IMR-90 (cell line): ENCODE results near the gene FBXL5. TPM values are rescaled to one million over a fixed set of nuclear protein-coding genes. Genes with fewer than 3 reads are reported as not detected.

Source experiments
- ATAC-seq: fragments of 200-7000 bp; cut with Tn5 transposase; 2 replicates; pipeline ENCODE4 v1.9.1; 2020; ENCODE audit warnings: low read depth, mild to moderate bottlenecking, moderate library complexity
- BruUV-seq: library from RNA; stranded (reverse); fragments of 400-500 nt; replicated peaks from 2 replicates; lab custom pipeline; 2021; lab: Mats Ljungman, UMichigan
- CTCF ChIA-PET: fragments of 300-600 bp; formaldehyde crosslinking; extraction: SDS; loops from one replicate; lab custom pipeline; 2021; ENCODE audit warnings: antibody characterized with exemption; lab: Yijun Ruan, JAX
- POLR2A ChIA-PET: fragments of 300-600 bp; sonication (Branson Sonifier 250); formaldehyde crosslinking; loops from one replicate; lab custom pipeline; 2022; ENCODE audit warnings: antibody characterized with exemption; ENCODE audit not compliant: unreplicated experiment; lab: Charles Lee
- DNase-seq: peaks from one replicate; pipeline ENCODE4 v3.0.0; 2013
- H2AFZ ChIP-seq: replicated peaks from 2 replicates; pipeline ENCODE3; 2013; ENCODE audit warnings: low read length, mild to moderate bottlenecking; ENCODE audit not compliant: poor library complexity
- H2AK5ac ChIP-seq: 2 replicates; pipeline ENCODE4 v1.6.1; 2013; ENCODE audit warnings: low read depth, low read length, inconsistent platforms
- H2AK9ac ChIP-seq: replicated peaks from 2 replicates; pipeline ENCODE3; 2013; ENCODE audit warnings: mild to moderate bottlenecking, low read depth, low read length, moderate library complexity; ENCODE audit not compliant: poor library complexity
- H2BK120ac ChIP-seq: 2 replicates; pipeline ENCODE4 v1.6.1; 2013; ENCODE audit warnings: low read depth, low read length, inconsistent platforms
- H2BK15ac ChIP-seq: 3 replicates; pipeline ENCODE4 v1.6.1; 2013; ENCODE audit warnings: low read depth, low read length, inconsistent platforms
- H2BK20ac ChIP-seq: 2 replicates; pipeline ENCODE4 v1.6.1; 2013; ENCODE audit warnings: low read depth, mild to moderate bottlenecking, inconsistent platforms, low read length, moderate library complexity
- H2BK5ac ChIP-seq: 2 replicates; pipeline ENCODE4 v1.6.1; 2013; ENCODE audit warnings: mild to moderate bottlenecking, low read depth, low read length, inconsistent platforms; ENCODE audit not compliant: poor library complexity, severe bottlenecking
- H3K14ac ChIP-seq: replicated peaks from 2 replicates; pipeline ENCODE4 v1.6.1; 2013; ENCODE audit warnings: low read depth, low read length, inconsistent platforms
- H3K18ac ChIP-seq: 2 replicates; pipeline ENCODE4 v1.6.1; 2013; ENCODE audit warnings: low read depth, low read length, control low read depth
- H3K23ac ChIP-seq: 2 replicates; pipeline ENCODE4 v1.6.1; 2013; ENCODE audit warnings: low read depth, low read length, inconsistent platforms
- H3K27ac ChIP-seq: 2 replicates; pipeline ENCODE4 v1.5.1; 2013; ENCODE audit warnings: mild to moderate bottlenecking, control low read depth, low read length; ENCODE audit not compliant: insufficient read depth
- H3K27me3 ChIP-seq: 2 replicates; pipeline ENCODE4 v1.6.1; 2013; ENCODE audit warnings: low read length; ENCODE audit not compliant: control insufficient read depth, insufficient read depth
- H3K36me3 ChIP-seq: 2 replicates; pipeline ENCODE4 v1.6.1; 2013; ENCODE audit warnings: low read length, mixed read lengths; ENCODE audit not compliant: control insufficient read depth, insufficient read depth
- H3K4ac ChIP-seq: 2 replicates; pipeline ENCODE4 v1.6.1; 2013; ENCODE audit warnings: low read depth, low read length, inconsistent platforms
- H3K4me1 ChIP-seq: 2 replicates; pipeline ENCODE4 v1.6.1; 2013; ENCODE audit warnings: low read length, mixed read lengths; ENCODE audit not compliant: control insufficient read depth, insufficient read depth
- H3K4me2 ChIP-seq: 2 replicates; pipeline ENCODE4 v1.6.1; 2013; ENCODE audit warnings: low read depth, mild to moderate bottlenecking, control low read depth, low read length, moderate library complexity
- H3K4me3 ChIP-seq: 2 replicates; pipeline ENCODE4 v1.5.1; 2013; ENCODE audit warnings: low read depth, mild to moderate bottlenecking, control low read depth, low read length, moderate library complexity; ENCODE audit not compliant: insufficient read depth
- H3K56ac ChIP-seq: 2 replicates; pipeline ENCODE4 v1.6.1; 2013; ENCODE audit warnings: low read length, inconsistent platforms; ENCODE audit not compliant: insufficient read depth; ENCODE audit errors: extremely low read depth
- H3K79me1 ChIP-seq, 2 experiments: 2 replicates each; pipeline ENCODE4 v1.6.1; 2013; ENCODE audit warnings: low read length in 2 of 2, inconsistent platforms in 1 of 2, low read depth in 1 of 2
- H3K9ac ChIP-seq: 2 replicates; pipeline ENCODE4 v1.6.1; 2013; ENCODE audit warnings: low read depth, low read length, control low read depth
- H3K9me1 ChIP-seq: 2 replicates; pipeline ENCODE4 v1.6.1; 2013; ENCODE audit warnings: low read length, inconsistent platforms; ENCODE audit not compliant: insufficient read depth
- H3K9me3 ChIP-seq: 2 replicates; pipeline ENCODE4 v1.6.1; 2013; ENCODE audit warnings: low read length; ENCODE audit not compliant: control insufficient read depth, insufficient read depth
- H4K20me1 ChIP-seq: 2 replicates; pipeline ENCODE4 v1.6.1; 2013; ENCODE audit warnings: low read length, inconsistent platforms; ENCODE audit not compliant: insufficient read depth
- H4K5ac ChIP-seq: 2 replicates; pipeline ENCODE4 v1.6.1; 2013; ENCODE audit warnings: mild to moderate bottlenecking, low read depth, low read length, control low read depth
- H4K8ac ChIP-seq, 2 experiments: 2 replicates each; pipeline ENCODE4 v1.6.1; 2013; ENCODE audit warnings: low read depth in 2 of 2, low read length in 2 of 2, control low read depth in 1 of 2, inconsistent platforms in 1 of 2
- H4K91ac ChIP-seq: 2 replicates; pipeline ENCODE4 v1.6.1; 2013; ENCODE audit warnings: low read depth, low read length, inconsistent platforms; ENCODE audit not compliant: insufficient read depth
- CEBPB ChIP-seq: IDR thresholded peaks from 2 replicates; pipeline ENCODE4 v1.6.1; 2012; ENCODE audit warnings: low read depth, low read length, improper control_type of control experiment
- USF2 ChIP-seq: fragments of 150-350 bp; IDR thresholded peaks from 2 replicates; pipeline ENCODE4 v1.6.1; 2017; ENCODE audit warnings: mild to moderate bottlenecking, antibody characterized with exemption, low read length, low read depth
- WGBS, 2 experiments: methylation state at CpG; one replicate each; pipeline versions ENCODE4 v1.1.5 to v1.1.7; 2013; ENCODE audit warnings: missing lambda C conversion rate in 2 of 2; ENCODE audit not compliant: insufficient read length in 1 of 2; ENCODE audit errors: extremely low coverage in 2 of 2; 5-methylcytosine and 5-hydroxymethylcytosine counted together
- dilution Hi-C: fragments of 300-500 bp; cut with HindIII; formaldehyde crosslinking; loops from one replicate; pipeline ENCODE4 v1.14.3; 2018; ENCODE audit warnings: low sequenced_read_pairs; ENCODE audit not compliant: unreplicated experiment
- in situ Hi-C: fragments of 300-500 bp; cut with MboI; formaldehyde crosslinking; loops from 3 replicates; pipeline ENCODE4 v1.14.3; 2019; ENCODE audit warnings: low sequenced_read_pairs, inconsistent platforms, mixed read lengths
- intact Hi-C: fragments of 100-400 bp; cut with micrococcal nuclease; formaldehyde crosslinking; loops from 2 replicates; pipeline ENCODE4 v1.10.0; 2022
- polyA plus RNA-seq, 3 experiments: library from polyadenylated mRNA; depleted of rRNA; stranded (reverse); fragments of >200 nt; gene quantifications; 2 replicates each; pipeline ENCODE4 v1.2.3, GENCODE V29; 2012; ENCODE audit warnings: low replicate concordance in 1 of 3
- total RNA-seq: library from RNA; depleted of rRNA; stranded (reverse); fragments of >200 nt; gene quantifications from 2 replicates; pipeline ENCODE4 v1.2.3, GENCODE V29; 2012

The FBXL5 gene
- total and polyA plus RNA-seq, 2 of the 4 experiments (the other 2 are of a cell fraction), result 20.3 to 62.6 TPM

- no peak overlapping the region for H3K4me2 ChIP-seq
- peak overlapping the region; percentile 31; the same call in 1 of the 2 replicates for H3K23ac ChIP-seq
- H3K4me1 ChIP-seq, result peaks cover 5% of the 10 kb centered on the region; the same call in 1 of the 2 replicates
- no peak overlapping the region; the same call in 1 of the 2 replicates for H3K14ac ChIP-seq
- ATAC-seq (no peak), DNase-seq (peak; percentile 58)
- no peak overlapping the region; a peak in 1 of 4 replicates for H4K8ac ChIP-seq
- TF ChIP-seq USF2 (no peak), CEBPB (peak; percentile 21; the same call in 1 of the 2 replicates)
- no TSS peak for BruUV-seq
- H3K27ac ChIP-seq, result no peak overlapping the region
- POLR2A ChIA-PET, result no interaction called here
- no peak overlapping the region for H3K18ac ChIP-seq
- no peak overlapping the region for H2AK5ac ChIP-seq
- peak overlapping the region; percentile 15 for H2BK5ac ChIP-seq
- H3K36me3 ChIP-seq, result 0 out of 2 replicates have a peak, but pooled peaks cover 1% of the 10 kb centered on the region
- H4K20me1 ChIP-seq, result no peaks in the 10 kb centered on the region
- no peak overlapping the region for H4K5ac ChIP-seq
- H3K9me1 ChIP-seq, result peaks cover 9% of the 10 kb centered on the region; the same call in 1 of the 2 replicates
- intact Hi-C loops (no loop called here), dilution Hi-C loops (no loop called here), in situ Hi-C loops (no loop called here)
- CTCF ChIA-PET, result no interaction called here
- no peak overlapping the region for H2AK9ac ChIP-seq
- H3K79me1 ChIP-seq, result peaks cover 15 to 44% of the 10 kb centered on the region in 2 experiments; a peak in 3 of 4 replicates
- no CpG with 5 or more reads among the region's 3 CpGs for WGBS, 2 experiments
- H2BK20ac ChIP-seq, result no peak overlapping the region
- H3K27me3 ChIP-seq, result no peaks in the 10 kb centered on the region
- no peak overlapping the region for H3K56ac ChIP-seq
- peak overlapping the region; percentile 13; the same call in 1 of the 2 replicates for H4K91ac ChIP-seq
- peak overlapping the region; percentile 37 for H2AFZ ChIP-seq
- no peak overlapping the region for H3K9ac ChIP-seq
- H2BK15ac ChIP-seq, result no peak overlapping the region
- peak overlapping the region; percentile 7; the same call in 1 of the 2 replicates for H3K4ac ChIP-seq
- peak overlapping the region; percentile 19; the same call in 1 of the 2 replicates for H2BK120ac ChIP-seq
- no peak overlapping the region for H3K4me3 ChIP-seq
- no peaks in the 10 kb centered on the region for H3K9me3 ChIP-seq
Observed at GRCh38 chr4:15665753-15666365, 10.7 kb upstream of the FBXL5 start.
